Gastrocnemius medialis (tissue), 4 donors: Measurements from ENCODE around the gene ERO1B.

Experiments
- POLR2A ChIP-seq, 2 donors: fragments of 450-650 bp; IDR thresholded peaks; one replicate each; pipeline ENCODE4 v1.6.1; 2017; ENCODE audit warnings: antibody characterized with exemption in 2 of 2, mild to moderate bottlenecking in 2 of 2, moderate library complexity in 2 of 2
- TF ChIP-seq, protein P1 (sequence below), 5 experiments: fragments of 450-650 bp in 3 of 5; fragments of 200-600 bp in 2 of 5; sonication (generic) in 2 of 5; IDR thresholded peaks in 4 of 5; conservative IDR thresholded peaks in 1 of 5; 1 replicate in 4 of 5; 2 replicates in 1 of 5; pipeline ENCODE4 v1.5.1; 2016 to 2019; ENCODE audit warnings: antibody characterized with exemption in 5 of 5, mild to moderate bottlenecking in 3 of 5, moderate library complexity in 3 of 5

DNA sequence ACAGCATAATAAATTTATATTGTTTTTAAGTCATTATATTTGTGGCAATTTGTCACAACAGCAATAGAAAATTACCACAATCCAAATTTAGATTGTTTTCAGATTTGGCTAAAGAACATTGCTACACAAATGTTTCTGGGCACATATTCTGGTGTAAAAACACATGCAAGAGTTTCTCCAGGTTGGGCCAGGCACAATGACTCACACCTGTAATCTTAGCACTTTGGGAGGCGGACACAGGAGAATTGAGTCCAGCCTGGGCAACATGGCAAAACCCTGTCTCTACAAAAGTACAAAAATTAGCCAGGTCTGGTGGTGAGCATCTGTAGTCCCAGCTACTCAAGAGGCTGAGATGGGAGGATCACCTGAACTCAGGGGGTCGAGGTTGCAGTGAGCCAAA lies 8.4 kb downstream of the ERO1B start:
- TF ChIP-seq, protein P1, sequence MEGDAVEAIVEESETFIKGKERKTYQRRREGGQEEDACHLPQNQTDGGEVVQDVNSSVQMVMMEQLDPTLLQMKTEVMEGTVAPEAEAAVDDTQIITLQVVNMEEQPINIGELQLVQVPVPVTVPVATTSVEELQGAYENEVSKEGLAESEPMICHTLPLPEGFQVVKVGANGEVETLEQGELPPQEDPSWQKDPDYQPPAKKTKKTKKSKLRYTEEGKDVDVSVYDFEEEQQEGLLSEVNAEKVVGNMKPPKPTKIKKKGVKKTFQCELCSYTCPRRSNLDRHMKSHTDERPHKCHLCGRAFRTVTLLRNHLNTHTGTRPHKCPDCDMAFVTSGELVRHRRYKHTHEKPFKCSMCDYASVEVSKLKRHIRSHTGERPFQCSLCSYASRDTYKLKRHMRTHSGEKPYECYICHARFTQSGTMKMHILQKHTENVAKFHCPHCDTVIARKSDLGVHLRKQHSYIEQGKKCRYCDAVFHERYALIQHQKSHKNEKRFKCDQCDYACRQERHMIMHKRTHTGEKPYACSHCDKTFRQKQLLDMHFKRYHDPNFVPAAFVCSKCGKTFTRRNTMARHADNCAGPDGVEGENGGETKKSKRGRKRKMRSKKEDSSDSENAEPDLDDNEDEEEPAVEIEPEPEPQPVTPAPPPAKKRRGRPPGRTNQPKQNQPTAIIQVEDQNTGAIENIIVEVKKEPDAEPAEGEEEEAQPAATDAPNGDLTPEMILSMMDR (IDR thresholded peaks at IDR 0.05 in 4 of 5, conservative IDR thresholded peaks at IDR 0.05 in 1 of 5): no peak
- no peak for TF ChIP-seq POLR2A (IDR thresholded peaks at IDR 0.05)
